Trophoblast cell (in vitro differentiated cells and primary cell): ENCODE results near the gene DNAJB14.

Experiments
- DNase-seq, 2 donors: peaks; one replicate each; pipeline ENCODE4 v3.0.0-alpha.2; 2016
- H2AFZ ChIP-seq: 2 replicates; pipeline ENCODE4 v1.6.1; 2013; ENCODE audit warnings: low read length, moderate library complexity, mild to moderate bottlenecking; ENCODE audit not compliant: insufficient read depth, poor library complexity
- H2AK5ac ChIP-seq: 2 replicates; pipeline ENCODE4 v1.6.1; 2013; ENCODE audit warnings: mild to moderate bottlenecking, low read length
- H2BK120ac ChIP-seq: 2 replicates; pipeline ENCODE4 v1.6.1; 2013; ENCODE audit warnings: low read length, mild to moderate bottlenecking, moderate library complexity; ENCODE audit not compliant: insufficient read depth, poor library complexity
- H2BK12ac ChIP-seq: 2 replicates; pipeline ENCODE4 v1.6.1; 2013; ENCODE audit warnings: mild to moderate bottlenecking, low read length, moderate library complexity
- H2BK5ac ChIP-seq: 2 replicates; pipeline ENCODE4 v1.6.1; 2013; ENCODE audit warnings: low read length, low read depth, moderate library complexity, mild to moderate bottlenecking; ENCODE audit not compliant: poor library complexity
- H3K14ac ChIP-seq: 2 replicates; pipeline ENCODE4 v1.6.1; 2013; ENCODE audit warnings: mild to moderate bottlenecking, low read length
- H3K18ac ChIP-seq: 2 replicates; pipeline ENCODE4 v1.6.1; 2013; ENCODE audit warnings: mild to moderate bottlenecking, low read length
- H3K23ac ChIP-seq: 2 replicates; pipeline ENCODE4 v1.6.1; 2013; ENCODE audit warnings: low read length
- H3K27ac ChIP-seq: 2 replicates; pipeline ENCODE4 v1.5.1; 2013; ENCODE audit warnings: low read depth, mild to moderate bottlenecking, inconsistent platforms, low read length, moderate library complexity
- H3K27me3 ChIP-seq: 2 replicates; pipeline ENCODE4 v1.6.1; 2013; ENCODE audit warnings: inconsistent platforms, mild to moderate bottlenecking, low read length, moderate library complexity; ENCODE audit not compliant: insufficient read depth
- H3K36me3 ChIP-seq, 2 experiments: 1 replicate in 1 of 2; 2 replicates in 1 of 2; pipeline ENCODE4 v1.6.1; 2013; ENCODE audit warnings: low read length in 2 of 2, mild to moderate bottlenecking in 2 of 2, moderate library complexity in 1 of 2; ENCODE audit not compliant: insufficient read depth in 2 of 2, control insufficient read depth in 1 of 2
- H3K4ac ChIP-seq: 2 replicates; pipeline ENCODE4 v1.6.1; 2013; ENCODE audit warnings: low read depth, mild to moderate bottlenecking, low read length, moderate library complexity
- H3K4me1 ChIP-seq, 2 experiments: 1 replicate in 1 of 2; 2 replicates in 1 of 2; pipeline ENCODE4 v1.6.1; 2013; ENCODE audit warnings: low read length in 2 of 2, mild to moderate bottlenecking in 2 of 2, moderate library complexity in 1 of 2; ENCODE audit not compliant: insufficient read depth in 2 of 2, control insufficient read depth in 1 of 2
- H3K4me2 ChIP-seq: 2 replicates; pipeline ENCODE4 v1.6.1; 2013; ENCODE audit warnings: inconsistent platforms, mild to moderate bottlenecking, low read length, moderate library complexity
- H3K4me3 ChIP-seq: 2 replicates; pipeline ENCODE4 v1.5.1; 2013; ENCODE audit warnings: mild to moderate bottlenecking, low read depth, low read length, inconsistent platforms
- H3K79me1 ChIP-seq: one replicate; pipeline ENCODE4 v1.6.1; 2013; ENCODE audit warnings: low read length
- H3K79me2 ChIP-seq: 2 replicates; pipeline ENCODE4 v1.6.1; 2013; ENCODE audit warnings: low read length, mild to moderate bottlenecking; ENCODE audit not compliant: control insufficient read depth, insufficient read depth, poor library complexity
- H3K9ac ChIP-seq: 2 replicates; pipeline ENCODE4 v1.6.1; 2013; ENCODE audit warnings: mild to moderate bottlenecking, low read length
- H3K9me3 ChIP-seq: 2 replicates; pipeline ENCODE4 v1.6.1; 2013; ENCODE audit warnings: low read depth, mild to moderate bottlenecking, control low read depth, inconsistent platforms, low read length; ENCODE audit not compliant: insufficient read depth
- H4K12ac ChIP-seq: 2 replicates; pipeline ENCODE4 v1.6.1; 2013; ENCODE audit warnings: low read depth, mild to moderate bottlenecking, low read length, moderate library complexity
- H4K8ac ChIP-seq: 2 replicates; pipeline ENCODE4 v1.6.1; 2013; ENCODE audit warnings: low read depth, mild to moderate bottlenecking, low read length, moderate library complexity
- H4K91ac ChIP-seq: one replicate; pipeline ENCODE4 v1.6.1; 2013; ENCODE audit warnings: low read depth, mild to moderate bottlenecking, low read length, moderate library complexity
- WGBS: extraction: QIAGEN DNeasy Blood & Tissue Kit; methylation state at CpG from one replicate; pipeline ENCODE4 v1.1.7; 2013; ENCODE audit warnings: missing lambda C conversion rate; ENCODE audit not compliant: insufficient read length, insufficient coverage; ENCODE audit errors: extremely low coverage; 5-methylcytosine and 5-hydroxymethylcytosine counted together

Gene DNAJB14

DNA sequence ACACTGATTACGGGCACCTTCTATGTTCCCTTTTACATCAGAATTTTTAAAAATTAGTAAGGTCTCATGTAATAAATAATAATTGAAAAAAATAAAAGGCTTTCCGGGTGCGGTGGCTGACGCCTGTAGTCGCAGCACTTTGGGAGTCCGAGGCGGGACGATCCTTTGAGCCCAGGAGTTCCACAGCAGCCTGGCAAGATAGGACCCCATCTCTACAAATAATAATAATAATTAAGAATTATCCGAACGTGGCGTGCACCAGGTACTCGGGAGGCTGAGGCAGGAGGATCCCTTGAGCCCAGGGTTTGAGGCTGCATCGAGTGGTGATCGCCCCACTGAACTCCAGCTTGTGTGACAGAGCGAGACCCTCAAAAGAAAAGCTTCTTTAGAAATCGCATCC, 51.4 kb downstream of the DNAJB14 start:
- Histone ChIP-seq H3K18ac (no peak overlapping the region), H3K4me1 (peaks cover 0 to 2% of the 10 kb centered on the region in 2 experiments), H3K4me2 (peak overlapping the region; percentile 69), H3K4ac (no peak overlapping the region), H3K36me3 (no peaks in the 10 kb centered on the region), H4K12ac (no peak overlapping the region), H2BK12ac (no peak overlapping the region), H2BK5ac (no peak overlapping the region), H3K27me3 (no peaks in the 10 kb centered on the region), H3K79me1 (peaks cover 4% of the 10 kb centered on the region), H3K14ac (no peak overlapping the region), H4K91ac (no peak overlapping the region), H2AFZ (no peak overlapping the region), H3K9ac (no peak overlapping the region), H2AK5ac (no peak overlapping the region), H4K8ac (peak overlapping the region; percentile 86), H3K23ac (no peak overlapping the region), H3K79me2 (peaks cover 5% of the 10 kb centered on the region), H3K4me3 (no peak overlapping the region), H3K27ac (no peak overlapping the region), H2BK120ac (no peak overlapping the region), H3K9me3 (no peaks in the 10 kb centered on the region)
- no peak for DNase-seq
- no CpG with 5 or more reads among the region's 16 CpGs for WGBS

DNA sequence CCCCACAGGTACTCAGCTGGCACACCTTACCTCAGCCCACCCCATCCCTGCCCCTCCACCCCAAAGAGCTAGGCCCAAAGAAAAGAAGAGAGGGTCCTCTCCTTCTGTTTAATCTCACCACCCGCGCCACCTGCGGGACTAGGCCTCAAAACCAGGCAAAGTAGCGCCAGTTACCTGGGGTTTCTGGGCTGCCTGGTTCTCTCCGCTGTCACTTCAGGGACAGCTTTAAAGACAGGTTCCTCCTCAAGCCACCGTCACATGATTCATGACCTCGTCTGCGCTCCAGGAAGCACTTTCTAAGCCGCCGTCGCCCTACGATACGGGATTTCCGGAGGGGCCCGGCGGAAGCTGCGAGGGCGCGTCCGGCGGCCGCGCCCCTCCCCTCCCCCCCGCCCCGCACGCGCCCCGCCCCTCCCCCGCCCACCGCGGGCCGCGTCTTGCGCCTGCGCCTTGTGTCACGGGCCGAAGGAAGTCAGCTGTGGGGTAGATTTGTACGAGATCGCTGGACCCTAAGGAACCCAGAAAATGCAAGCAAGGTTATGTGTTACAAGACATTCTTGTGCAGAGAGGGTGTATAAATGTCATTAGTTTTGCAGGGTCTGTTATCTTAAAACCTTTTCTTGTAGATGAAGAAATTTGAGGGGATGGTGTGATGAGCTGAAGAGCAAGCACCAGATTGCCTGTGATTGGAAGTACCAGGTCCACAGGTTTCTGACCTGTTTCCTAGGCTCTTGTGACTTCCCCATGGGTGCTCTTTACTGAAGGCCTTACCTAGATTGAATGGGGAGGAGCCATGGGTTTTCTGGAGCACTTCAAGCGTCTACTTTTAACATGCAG, 52.0 kb downstream of the DNAJB14 start, which contains the start of gene LAMTOR3:
Gene LAMTOR3, minus strand, starts transcription at position 267 of the 837 bp plus-strand sequence. CDS start 464 bp downstream, outside the sequence.
- WGBS: no CpG with 5 or more reads among the region's 40 CpGs
- Histone ChIP-seq H2BK5ac (peak within 1 kb of the TSS; percentile 61), H3K79me2 (peaks cover 5% of the 10 kb centered on the region), H3K9ac (peak within 1 kb of the TSS; percentile 97), H4K8ac (peak within 1 kb of the TSS; percentile 96), H3K18ac (peak within 1 kb of the TSS; percentile 80), H3K27ac (peak within 1 kb of the TSS; percentile 74), H3K23ac (no peak within 1 kb of the TSS), H3K14ac (peak within 1 kb of the TSS; percentile 59), H2BK120ac (peak within 1 kb of the TSS; percentile 60), H3K4ac (peak within 1 kb of the TSS; percentile 90), H3K36me3 (no peaks in the 10 kb centered on the region), H3K27me3 (no peaks in the 10 kb centered on the region), H2BK12ac (no peak within 1 kb of the TSS), H3K4me1 (peaks cover 0 to 2% of the 10 kb centered on the region in 2 experiments), H4K12ac (peak within 1 kb of the TSS; percentile 71), H4K91ac (peak within 1 kb of the TSS; percentile 81), H3K4me2 (peak within 1 kb of the TSS; percentile 90), H2AFZ (peak within 1 kb of the TSS; percentile 77), H2AK5ac (peak within 1 kb of the TSS; percentile 64), H3K4me3 (peak within 1 kb of the TSS; percentile 89), H3K9me3 (no peaks in the 10 kb centered on the region), H3K79me1 (peaks cover 4% of the 10 kb centered on the region)
- DNase-seq: peak; percentile 91 to 94

DNA sequence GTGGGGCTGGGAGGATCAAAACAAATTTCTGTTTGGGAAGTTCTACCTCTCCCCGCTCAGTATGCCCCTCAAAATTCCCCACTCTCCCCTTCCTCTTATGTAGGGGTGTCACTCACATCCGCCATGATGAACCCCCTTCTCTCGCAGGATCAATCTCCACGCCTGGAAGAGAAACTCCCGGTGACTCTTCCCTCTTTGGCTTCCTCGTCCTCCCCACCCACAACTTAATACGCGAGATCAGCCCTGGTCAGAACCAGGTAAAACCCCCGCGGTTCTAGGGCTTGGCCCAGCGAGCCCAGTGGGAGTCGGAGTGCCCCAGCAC, 52.6 kb downstream of the DNAJB14 start:
- WGBS: no CpG with 5 or more reads among the region's 12 CpGs
- Histone ChIP-seq H3K27me3 (no peaks in the 10 kb centered on the region), H3K4me1 (peaks cover 0 to 2% of the 10 kb centered on the region in 2 experiments), H3K36me3 (no peaks in the 10 kb centered on the region), H4K91ac (peak overlapping the region; percentile 81), H3K18ac (peak overlapping the region; percentile 80), H2BK120ac (peak overlapping the region; percentile 60), H3K9me3 (no peaks in the 10 kb centered on the region), H2BK5ac (peak overlapping the region; percentile 61), H3K23ac (no peak overlapping the region), H3K79me1 (peaks cover 4% of the 10 kb centered on the region), H3K27ac (peak overlapping the region; percentile 74), H2AFZ (peak overlapping the region; percentile 77), H3K79me2 (peaks cover 5% of the 10 kb centered on the region), H3K14ac (peak overlapping the region; percentile 59), H4K8ac (peak overlapping the region; percentile 96), H2AK5ac (peak overlapping the region; percentile 64), H2BK12ac (no peak overlapping the region), H3K9ac (peak overlapping the region; percentile 97), H3K4ac (peak overlapping the region; percentile 90), H3K4me2 (peak overlapping the region; percentile 90), H3K4me3 (peak overlapping the region; percentile 89), H4K12ac (peak overlapping the region; percentile 71)
- peak in 1 of 2 donors; percentile 14 for DNase-seq

DNA sequence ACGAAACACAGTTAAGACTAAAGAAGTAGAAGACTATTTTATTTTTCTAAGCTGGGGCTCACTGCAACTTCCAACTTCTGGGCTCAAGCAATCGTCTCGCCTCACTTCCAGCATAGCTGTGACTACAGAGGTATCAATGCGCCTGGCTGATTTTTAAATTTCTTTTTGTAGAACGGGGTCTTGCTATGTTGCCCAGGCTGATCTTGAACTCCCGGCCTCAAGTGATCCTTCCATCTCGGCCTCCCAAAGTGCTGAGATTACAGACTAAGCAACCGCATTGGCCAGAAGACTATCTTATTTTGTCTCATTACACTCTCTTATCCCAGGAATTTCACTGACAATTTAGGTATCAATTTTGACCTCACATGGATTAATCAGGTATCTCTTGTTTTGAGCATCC, 53.4 kb downstream of the DNAJB14 start:
- no peak overlapping the region for H2AK5ac ChIP-seq
- H3K27me3 ChIP-seq: no peaks in the 10 kb centered on the region
- no peak for DNase-seq
- H3K18ac ChIP-seq: no peak overlapping the region
- H3K4me2 ChIP-seq: peak overlapping the region; percentile 90
- H3K79me1 ChIP-seq: peaks cover 4% of the 10 kb centered on the region
- no CpG with 5 or more reads among the region's 8 CpGs for WGBS
- no peak overlapping the region for H2BK120ac ChIP-seq
- no peaks in the 10 kb centered on the region for H3K36me3 ChIP-seq
- no peak overlapping the region for H4K91ac ChIP-seq
- H3K9me3 ChIP-seq: no peaks in the 10 kb centered on the region
- H3K14ac ChIP-seq: no peak overlapping the region
- H4K8ac ChIP-seq: no peak overlapping the region
- H3K4ac ChIP-seq: peak overlapping the region; percentile 51
- no peak overlapping the region for H3K27ac ChIP-seq
- no peak overlapping the region for H2BK5ac ChIP-seq
- H3K79me2 ChIP-seq: peaks cover 5% of the 10 kb centered on the region
- H2AFZ ChIP-seq: no peak overlapping the region
- H2BK12ac ChIP-seq: no peak overlapping the region
- no peak overlapping the region for H3K4me3 ChIP-seq
- H4K12ac ChIP-seq: no peak overlapping the region
- H3K4me1 ChIP-seq: peaks cover 0 to 2% of the 10 kb centered on the region in 2 experiments
- H3K9ac ChIP-seq: no peak overlapping the region
- H3K23ac ChIP-seq: no peak overlapping the region
